Measurements from ENCODE around the gene SUPT5H.

Gene SUPT5H

GRCh38 chr19:39502640-39503417, 57.4 kb downstream of the SUPT5H start:
- H3K27me3 ChIP-seq (replicated peaks; ENCODE audit: control insufficient read depth, insufficient read depth, low read length), result no peaks in the 10 kb centered on the region; the same call in 1 of the 2 replicates
- H3K4me3 ChIP-seq (replicated peaks; ENCODE audit: low read depth, low read length), result no peak overlapping the region
- peak; percentile 89 for DNase-seq (ENCODE audit: extremely low read depth, insufficient read length)
- H3K36me3 ChIP-seq (ENCODE audit: control insufficient read depth, insufficient read depth, low read length), result no peaks in the 10 kb centered on the region
- peak; percentile 61 for TF ChIP-seq CTCF (IDR thresholded peaks at IDR 0.05; ENCODE audit: insufficient read depth, low read length, poor library complexity, severe bottlenecking)

DNA sequence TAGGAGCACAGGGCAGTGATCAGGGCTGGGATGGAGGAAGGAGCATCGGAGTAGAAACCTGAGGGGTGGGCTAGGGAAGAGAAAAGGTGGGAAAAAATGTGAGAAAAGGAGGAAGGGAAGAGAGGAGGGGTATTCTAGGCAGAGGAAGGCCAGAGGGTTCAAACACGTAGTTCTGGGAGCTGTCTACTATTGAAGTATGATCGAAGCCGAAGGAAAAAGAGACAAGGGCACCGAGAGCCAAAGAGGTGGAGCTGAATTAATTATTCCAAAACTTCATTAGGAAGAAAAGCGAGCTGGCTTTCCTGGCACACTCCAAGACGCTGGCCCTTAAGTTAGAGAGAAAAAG, 61.2 kb downstream of the SUPT5H start:
- DNase-seq (ENCODE audit: extremely low read depth, insufficient read length), result no peak
- Histone ChIP-seq H3K36me3 (ENCODE audit: control insufficient read depth, insufficient read depth, low read length) (no peaks in the 10 kb centered on the region), H3K27me3 (replicated peaks; ENCODE audit: control insufficient read depth, insufficient read depth, low read length) (no peaks in the 10 kb centered on the region), H3K4me3 (replicated peaks; ENCODE audit: low read depth, low read length) (no peak overlapping the region)
- no peak for TF ChIP-seq CTCF (IDR thresholded peaks at IDR 0.05; ENCODE audit: insufficient read depth, low read length, poor library complexity, severe bottlenecking)

GRCh38 chr19:39506944-39507714, 61.7 kb downstream of the SUPT5H start:
- Histone ChIP-seq H3K4me3 (replicated peaks; ENCODE audit: low read depth, low read length) (peak overlapping the region; percentile 68), H3K36me3 (ENCODE audit: control insufficient read depth, insufficient read depth, low read length) (no peaks in the 10 kb centered on the region), H3K27me3 (replicated peaks; ENCODE audit: control insufficient read depth, insufficient read depth, low read length) (no peaks in the 10 kb centered on the region)

DNA sequence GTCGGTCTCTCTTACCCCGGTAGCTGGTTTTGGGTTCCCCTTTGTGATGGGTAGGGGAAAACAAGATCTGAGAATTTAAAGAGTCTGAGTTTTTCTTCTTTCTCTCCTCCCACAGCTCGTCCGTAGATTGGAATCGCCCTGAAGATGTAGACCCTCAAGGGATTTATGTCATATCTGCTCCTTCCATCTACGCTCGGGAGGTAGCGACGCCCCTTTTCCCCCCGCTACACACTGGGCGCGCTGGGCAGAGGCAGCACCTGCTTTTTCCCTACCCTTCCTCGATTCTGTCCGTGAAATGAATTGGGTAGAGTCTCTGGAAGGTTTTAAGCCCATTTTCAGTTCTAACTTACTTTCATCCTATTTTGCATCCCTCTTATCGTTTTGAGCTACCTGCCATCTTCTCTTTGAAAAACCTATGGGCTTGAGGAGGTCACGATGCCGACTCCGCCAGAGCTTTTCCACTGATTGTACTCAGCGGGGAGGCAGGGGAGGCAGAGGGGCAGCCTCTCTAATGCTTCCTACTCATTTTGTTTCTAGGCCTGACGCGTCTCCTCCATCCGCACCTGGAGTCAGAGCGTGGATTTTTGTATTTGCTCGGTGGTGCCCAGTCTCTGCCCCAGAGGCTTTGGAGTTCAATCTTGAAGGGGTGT, 62.5 kb downstream of the SUPT5H start:
- no peak for DNase-seq (ENCODE audit: extremely low read depth, insufficient read length)
- H3K4me3 ChIP-seq (replicated peaks; ENCODE audit: low read depth, low read length), result peak overlapping the region; percentile 68
- no peaks in the 10 kb centered on the region for H3K27me3 ChIP-seq (replicated peaks; ENCODE audit: control insufficient read depth, insufficient read depth, low read length)
- H3K36me3 ChIP-seq (ENCODE audit: control insufficient read depth, insufficient read depth, low read length), result no peaks in the 10 kb centered on the region
- no peak for TF ChIP-seq CTCF (IDR thresholded peaks at IDR 0.05; ENCODE audit: insufficient read depth, low read length, poor library complexity, severe bottlenecking)

More at GRCh38 chr19:39506944-39507714, 61.7 kb downstream of the SUPT5H start:
- no peak for TF ChIP-seq CTCF (IDR thresholded peaks at IDR 0.05; ENCODE audit: insufficient read depth, low read length, poor library complexity, severe bottlenecking)
- DNase-seq (ENCODE audit: extremely low read depth, insufficient read length), result peak; percentile 91

DNA sequence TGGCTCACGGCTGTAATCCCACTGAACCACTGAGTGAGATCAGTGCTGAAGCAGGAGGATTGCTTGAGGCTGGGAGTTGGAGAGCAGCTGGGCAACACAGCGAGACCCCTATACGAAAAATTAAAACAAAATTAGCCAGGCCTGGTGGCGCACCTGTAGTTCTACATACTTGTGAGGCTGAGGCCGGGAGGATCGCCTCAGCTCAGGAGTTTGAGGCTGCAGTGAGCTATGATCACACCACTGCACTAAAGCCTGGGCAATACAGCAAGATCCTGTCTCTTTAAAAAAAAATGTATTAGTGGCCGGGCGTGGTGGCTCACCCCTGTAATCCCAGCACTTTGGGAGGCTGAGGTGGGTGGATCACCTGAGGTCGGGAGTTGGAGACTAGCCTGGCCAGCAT, 63.2 kb downstream of the SUPT5H start:
- Histone ChIP-seq H3K4me3 (replicated peaks; ENCODE audit: low read depth, low read length) (no peak overlapping the region), H3K27me3 (replicated peaks; ENCODE audit: control insufficient read depth, insufficient read depth, low read length) (no peaks in the 10 kb centered on the region; the same call in 1 of the 2 replicates), H3K36me3 (ENCODE audit: control insufficient read depth, insufficient read depth, low read length) (no peaks in the 10 kb centered on the region)
- TF ChIP-seq CTCF (IDR thresholded peaks at IDR 0.05; ENCODE audit: insufficient read depth, low read length, poor library complexity, severe bottlenecking), result no peak
- DNase-seq (ENCODE audit: extremely low read depth, insufficient read length), result no peak

Data from GM06990 (cell line).